Loucy (cell line): ENCODE measurements around the gene AQP6.

Experiments used
- CTCF ChIP-seq: fragments of 200-600 bp; sonication (generic); conservative IDR thresholded peaks from 2 replicates; pipeline ENCODE4 v1.5.1; 2014; ENCODE audit warnings: mild to moderate bottlenecking, antibody characterized with exemption, low read length
- EZH2phosphoT487 ChIP-seq: fragments of 200-600 bp; IDR thresholded peaks from 2 replicates; pipeline ENCODE4 v1.6.1; 2018; ENCODE audit warnings: antibody characterized with exemption, mild to moderate bottlenecking, moderate library complexity, borderline replicate concordance

GRCh38 chr12:49965836-49966235 is 6.9 kb upstream of the AQP6 start:
- TF ChIP-seq CTCF: no peak
- TF ChIP-seq EZH2phosphoT487: no peak
